SK-N-SH treated with all-trans-retinoic acid at 6 μM for 48 hours (cell line): ENCODE data around the gene SLC17A5.

ENCODE experiments used
- ATAC-seq: fragments of 200-7000 bp; cut with Tn5 transposase; 3 replicates; pipeline ENCODE4 v1.9.1; 2020; ENCODE audit warnings: mild to moderate bottlenecking, moderate library complexity
- ARNTL ChIP-seq: fragments of 450-650 bp; formaldehyde crosslinking; IDR thresholded peaks from 2 replicates; pipeline ENCODE4 v1.5.0; 2020; ENCODE audit warnings: low read depth, mild to moderate bottlenecking, moderate library complexity, borderline replicate concordance
- BACH2 ChIP-seq: fragments of 250-450 bp; sonication (Bioruptor Pico); IDR thresholded peaks from 2 replicates; pipeline ENCODE4 v1.9.0; 2021; ENCODE audit warnings: mild to moderate bottlenecking, borderline replicate concordance
- CREB5 ChIP-seq: fragments of 250-450 bp; sonication (Bioruptor Pico); IDR thresholded peaks from 2 replicates; pipeline ENCODE4 v1.5.1; 2020; ENCODE audit warnings: low read depth, mild to moderate bottlenecking, moderate library complexity
- CSDC2 ChIP-seq: fragments of 250-450 bp; sonication (Bioruptor Pico); IDR thresholded peaks from 2 replicates; pipeline ENCODE4 v1.5.0; 2020; ENCODE audit warnings: mild to moderate bottlenecking, moderate library complexity
- CSRNP3 ChIP-seq: fragments of 250-450 bp; sonication (Bioruptor Pico); IDR thresholded peaks from 2 replicates; pipeline ENCODE4 v1.5.1; 2021; ENCODE audit warnings: mild to moderate bottlenecking, moderate library complexity
- ESRRG ChIP-seq: fragments of 250-450 bp; sonication (Bioruptor Pico); IDR thresholded peaks from 2 replicates; pipeline ENCODE4 v1.6.1; 2021; ENCODE audit warnings: mild to moderate bottlenecking
- GLIS3 ChIP-seq: fragments of 250-450 bp; sonication (Bioruptor Pico); IDR thresholded peaks from 2 replicates; pipeline ENCODE4 v1.5.0; 2020; ENCODE audit warnings: mild to moderate bottlenecking, moderate library complexity
- ISL1 ChIP-seq: fragments of 250-450 bp; sonication (Bioruptor Pico); IDR thresholded peaks from 2 replicates; pipeline ENCODE4 v2.1.2; 2022; ENCODE audit warnings: mild to moderate bottlenecking, moderate library complexity
- OSR1 ChIP-seq: fragments of 250-450 bp; sonication (Bioruptor Pico); IDR thresholded peaks from 2 replicates; pipeline ENCODE4 v1.8.0; 2022; ENCODE audit warnings: moderate library complexity, mild to moderate bottlenecking, inconsistent platforms
- PATZ1 ChIP-seq: fragments of 250-450 bp; sonication (Bioruptor Pico); IDR thresholded peaks from 2 replicates; pipeline ENCODE4 v1.8.0; 2020; ENCODE audit warnings: mild to moderate bottlenecking, moderate library complexity, borderline replicate concordance
- POU6F1 ChIP-seq: fragments of 250-450 bp; sonication (Bioruptor Pico); IDR thresholded peaks from 2 replicates; pipeline ENCODE4 v1.8.0; 2021; ENCODE audit warnings: low read depth, mild to moderate bottlenecking, moderate library complexity, borderline replicate concordance
- RARB ChIP-seq: fragments of 250-450 bp; sonication (Bioruptor Pico); IDR thresholded peaks from 2 replicates; pipeline ENCODE4 v1.8.0; 2021; ENCODE audit warnings: mild to moderate bottlenecking, moderate library complexity
- SNAI2 ChIP-seq: fragments of 250-450 bp; sonication (Bioruptor Pico); IDR thresholded peaks from 2 replicates; pipeline ENCODE4 v1.5.0; 2020; ENCODE audit warnings: mild to moderate bottlenecking, moderate library complexity
- TCF4 ChIP-seq: fragments of 250-450 bp; sonication (Bioruptor Pico); IDR thresholded peaks from 2 replicates; pipeline ENCODE4 v1.8.0; 2021; ENCODE audit warnings: mild to moderate bottlenecking, moderate library complexity, borderline replicate concordance
- TOX ChIP-seq: fragments of 250-450 bp; sonication (Bioruptor Pico); IDR thresholded peaks from 2 replicates; pipeline ENCODE4 v1.8.0; 2021; ENCODE audit warnings: mild to moderate bottlenecking, moderate library complexity, borderline replicate concordance
- TSHZ2 ChIP-seq: fragments of 250-450 bp; sonication (Bioruptor Pico); IDR thresholded peaks from 2 replicates; pipeline ENCODE4 v1.5.0; 2020; ENCODE audit warnings: mild to moderate bottlenecking, moderate library complexity
- ZC3H10 ChIP-seq: fragments of 250-450 bp; sonication (Bioruptor Pico); IDR thresholded peaks from 2 replicates; pipeline ENCODE4 v1.5.1; 2021; ENCODE audit warnings: mild to moderate bottlenecking, moderate library complexity
- ZFP3 ChIP-seq: fragments of 250-450 bp; sonication (Bioruptor Pico); IDR thresholded peaks from 2 replicates; pipeline ENCODE4 v1.5.0; 2020; ENCODE audit warnings: mild to moderate bottlenecking, moderate library complexity
- ZFP30 ChIP-seq: fragments of 450-650 bp; formaldehyde crosslinking; IDR thresholded peaks from 2 replicates; pipeline ENCODE4 v1.5.0; 2022; ENCODE audit warnings: mild to moderate bottlenecking, moderate library complexity
- ZNF565 ChIP-seq: fragments of 450-650 bp; formaldehyde crosslinking; conservative IDR thresholded peaks from 2 replicates; pipeline ENCODE4 v1.5.0; 2020; ENCODE audit warnings: low read depth, mild to moderate bottlenecking, moderate library complexity
- ZNF70 ChIP-seq: fragments of 450-650 bp; formaldehyde crosslinking; IDR thresholded peaks from 2 replicates; pipeline ENCODE4 v1.5.0; 2020; ENCODE audit warnings: mild to moderate bottlenecking, moderate library complexity
- ZNF8 ChIP-seq: fragments of 450-650 bp; formaldehyde crosslinking; IDR thresholded peaks from 2 replicates; pipeline ENCODE4 v1.5.0; 2020; ENCODE audit warnings: mild to moderate bottlenecking, moderate library complexity

The SLC17A5 gene

GRCh38 chr6:73630401-73630800 is 23.4 kb downstream of the SLC17A5 start:
- no peak for TF ChIP-seq ZFP30 (CRISPR knock-in tag)
- no peak for TF ChIP-seq SNAI2
- no peak for TF ChIP-seq PATZ1 (CRISPR knock-in tag)
- no peak for TF ChIP-seq ISL1
- no peak for TF ChIP-seq ZFP3 (CRISPR knock-in tag)
- no peak for TF ChIP-seq TCF4 (CRISPR knock-in tag)
- TF ChIP-seq GLIS3: no peak
- no peak for TF ChIP-seq OSR1 (CRISPR knock-in tag)
- TF ChIP-seq ZNF8 (CRISPR knock-in tag): no peak
- no peak for TF ChIP-seq ARNTL (CRISPR knock-in tag)
- TF ChIP-seq ESRRG (CRISPR knock-in tag): no peak
- no peak for TF ChIP-seq ZNF70 (CRISPR knock-in tag)
- TF ChIP-seq ZC3H10 (CRISPR knock-in tag): no peak
- TF ChIP-seq TSHZ2 (CRISPR knock-in tag): no peak
- TF ChIP-seq CSRNP3 (CRISPR knock-in tag): no peak
- TF ChIP-seq TOX (CRISPR knock-in tag): no peak
- no peak for TF ChIP-seq ZNF565 (CRISPR knock-in tag)
- no peak for TF ChIP-seq POU6F1 (CRISPR knock-in tag)
- TF ChIP-seq CSDC2 (CRISPR knock-in tag): no peak
- no peak for TF ChIP-seq RARB
- no peak for ATAC-seq

- ATAC-seq: no peak
- TF ChIP-seq TOX (CRISPR knock-in tag) (no peak), CSRNP3 (CRISPR knock-in tag) (no peak), BACH2 (CRISPR knock-in tag) (no peak), TSHZ2 (CRISPR knock-in tag) (no peak), POU6F1 (CRISPR knock-in tag) (no peak), ISL1 (no peak), SNAI2 (no peak), GLIS3 (no peak), RARB (no peak), CSDC2 (CRISPR knock-in tag) (no peak), CREB5 (CRISPR knock-in tag) (no peak), PATZ1 (CRISPR knock-in tag) (no peak), ZC3H10 (CRISPR knock-in tag) (no peak), ZNF565 (CRISPR knock-in tag) (no peak)
Measured at GRCh38 chr6:73624896-73625295, 28.9 kb downstream of the SLC17A5 start.
